ENCODE results near the gene IFIT1B.
A peak's percentile ranks its signal among the peaks of the same experiment; 100 is the strongest.

The IFIT1B gene

DNA sequence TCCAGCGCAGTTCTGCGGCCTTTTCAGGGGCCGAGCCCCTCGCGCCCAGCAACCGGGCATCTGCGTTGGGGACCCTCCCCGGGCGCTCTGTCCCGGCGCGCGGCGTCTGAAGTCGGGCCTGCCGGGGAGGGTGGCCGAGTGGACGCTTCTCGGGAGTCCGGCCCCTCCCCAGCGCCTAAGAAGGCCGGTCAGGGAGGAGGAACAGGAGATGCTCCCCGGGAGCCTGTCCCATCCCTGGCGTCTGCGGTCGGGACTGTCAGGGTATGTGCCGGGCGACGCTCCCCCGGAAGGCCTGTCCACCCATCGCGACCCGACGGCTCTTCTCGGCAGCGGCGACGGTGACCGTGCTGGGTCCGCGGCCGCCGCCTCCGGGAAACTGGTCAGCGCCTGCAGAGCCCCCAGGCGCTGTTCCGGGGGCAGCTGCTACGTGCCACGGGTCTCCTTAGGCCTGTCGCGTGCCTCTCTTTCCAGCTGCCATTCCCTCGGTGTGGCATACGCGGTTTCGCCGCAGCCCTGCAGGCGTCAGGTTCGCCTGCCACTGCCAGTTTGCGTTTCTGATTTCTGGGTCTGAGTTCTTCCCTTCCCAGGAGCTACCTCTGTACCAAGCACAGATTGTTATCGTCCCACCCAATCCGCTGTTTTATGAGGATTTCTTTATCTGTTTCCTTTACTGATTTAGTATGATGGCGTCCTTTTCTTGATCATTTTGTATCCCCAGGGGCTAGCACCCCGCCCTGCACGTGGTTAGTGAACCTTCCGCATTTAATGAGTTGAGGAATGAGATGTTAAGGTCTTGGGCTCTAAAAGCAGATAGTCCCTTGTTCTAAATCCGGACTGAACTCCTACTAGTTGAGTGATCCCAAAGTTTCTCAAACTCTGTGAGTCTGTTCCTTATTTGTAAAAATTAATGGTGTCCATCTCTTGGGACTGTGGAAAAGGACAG, 37.3 kb downstream of the IFIT1B start:
- FAIRE-seq, result no peak

DNA sequence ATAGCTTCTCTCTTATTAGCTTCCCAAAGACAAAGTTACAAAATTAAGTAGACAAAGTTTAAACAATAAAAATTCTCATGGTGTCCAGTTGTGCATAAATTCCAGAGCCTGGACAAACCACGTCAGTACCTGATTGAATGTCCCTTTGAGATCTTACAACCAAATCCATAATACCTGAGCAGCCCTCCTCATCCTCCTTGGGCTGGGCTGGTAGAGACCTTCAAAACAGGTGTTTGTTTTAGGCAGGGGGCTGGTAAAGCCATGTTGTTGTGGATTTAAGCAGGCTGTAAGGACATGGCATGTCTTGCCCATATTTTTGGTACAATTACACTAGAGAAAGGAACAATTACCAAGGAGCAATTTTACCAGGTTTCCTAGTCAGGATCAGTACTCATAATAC, 38.6 kb downstream of the IFIT1B start:
- FAIRE-seq, result no peak

DNA sequence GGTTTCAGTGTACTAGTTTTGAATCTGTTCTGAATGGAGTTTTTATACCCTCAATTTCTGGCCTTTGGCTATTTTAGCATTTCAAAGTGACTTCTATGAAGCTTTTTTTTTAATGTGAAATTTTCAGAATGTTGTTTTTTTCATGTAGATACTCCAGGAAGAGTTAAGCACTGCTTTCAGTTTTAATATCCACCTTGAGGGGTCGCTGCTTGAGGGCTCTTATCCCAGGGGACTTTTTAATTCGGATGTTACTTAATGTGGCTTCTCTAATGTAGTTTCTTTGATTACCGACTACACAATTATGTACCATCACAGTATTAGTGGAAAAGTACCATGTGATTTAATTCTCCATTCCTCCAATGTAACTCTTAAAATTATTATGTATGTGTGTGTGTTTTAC, 41.7 kb downstream of the IFIT1B start:
- no peak for FAIRE-seq

DNA sequence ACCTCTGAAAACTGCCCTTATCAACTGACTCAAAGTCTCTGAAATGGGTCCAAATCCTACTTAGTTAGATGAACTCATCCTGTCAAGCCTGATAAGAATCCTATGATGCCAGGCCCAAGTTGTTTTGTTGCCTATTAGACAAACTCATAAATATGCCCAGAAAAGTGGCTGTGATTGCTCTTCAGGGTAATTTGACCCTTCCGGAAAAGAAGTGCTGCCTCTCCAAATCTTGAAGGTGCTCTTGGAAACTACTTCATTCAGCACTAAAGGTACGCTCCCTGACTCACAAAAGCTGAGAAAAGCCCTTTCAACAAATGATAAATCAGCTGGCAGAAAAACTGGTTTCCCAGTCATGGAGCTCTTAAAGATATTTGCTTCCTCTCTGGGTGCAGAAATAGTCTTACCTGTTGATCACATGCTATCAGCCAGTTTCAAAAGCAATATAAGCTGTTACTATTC, 43.2 kb downstream of the IFIT1B start:
- FAIRE-seq, result no peak

GRCh38 chr10:89425000-89425399, 47.1 kb downstream of the IFIT1B start:
- peak; percentile 11 for FAIRE-seq

GRCh38 chr10:89426230-89426868, 48.5 kb downstream of the IFIT1B start:
- peak; percentile 97 for FAIRE-seq

DNA sequence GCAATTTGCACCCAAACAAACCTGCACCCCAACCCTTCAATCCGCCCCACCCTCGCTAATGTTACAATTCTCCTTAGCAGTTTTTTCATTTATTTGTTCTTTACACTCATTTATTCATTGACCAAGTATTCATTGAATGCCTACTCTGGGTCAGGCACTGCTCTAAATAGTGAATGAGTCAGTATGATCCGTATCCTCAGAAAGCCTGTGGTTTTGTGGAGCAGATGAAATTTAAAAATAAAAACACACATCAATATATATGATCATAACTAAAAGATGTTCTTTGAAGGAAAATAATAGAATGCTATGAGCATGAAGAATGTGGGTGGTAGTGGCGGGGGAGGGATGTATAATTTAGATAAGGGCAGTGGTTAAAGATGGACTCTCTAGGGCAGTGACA, 49.8 kb downstream of the IFIT1B start:
- FAIRE-seq, result no peak

- FAIRE-seq, result no peak
Measured at GRCh38 chr10:89428877-89429276, 51.0 kb downstream of the IFIT1B start.

- no peak for FAIRE-seq
Measured at GRCh38 chr10:89431977-89432376, 54.1 kb downstream of the IFIT1B start.
